GM10248 (cell line): ENCODE measurements around the gene OOSP1.

ENCODE experiments used
- CTCF ChIA-PET: fragments of 300-600 bp; sonication (Branson Sonifier 250); formaldehyde crosslinking; extraction: SDS; loops from one replicate; lab custom pipeline; 2021; ENCODE audit warnings: antibody characterized with exemption; lab: Yijun Ruan, JAX
- POLR2A ChIA-PET: fragments of 350-650 bp; sonication (Branson Sonifier 250); formaldehyde crosslinking; extraction: SDS; loops from one replicate; lab custom pipeline; 2020; ENCODE audit warnings: antibody characterized with exemption; lab: Yijun Ruan, JAX
- DNase-seq: peaks from one replicate; pipeline ENCODE4 v3.0.0; 2012; ENCODE audit errors: extremely low spot score
- TF ChIP-seq, protein P1 (sequence below): IDR thresholded peaks from 2 replicates; pipeline ENCODE4 v1.5.1; 2012; ENCODE audit warnings: mild to moderate bottlenecking, low read depth; ENCODE audit errors: extremely low read depth, missing control alignments, control extremely low read depth

OOSP1 gene

GRCh38 chr11:59983212-59983611 lies 45.0 kb downstream of the OOSP1 start:
- CTCF ChIA-PET, result interaction anchor here (1.1 to 1.4 kb wide), 3 partner anchors 12 to 48 kb away, joined by 3 read pairs; no protein-coding TSS in a partner anchor
- TF ChIP-seq, protein P1, sequence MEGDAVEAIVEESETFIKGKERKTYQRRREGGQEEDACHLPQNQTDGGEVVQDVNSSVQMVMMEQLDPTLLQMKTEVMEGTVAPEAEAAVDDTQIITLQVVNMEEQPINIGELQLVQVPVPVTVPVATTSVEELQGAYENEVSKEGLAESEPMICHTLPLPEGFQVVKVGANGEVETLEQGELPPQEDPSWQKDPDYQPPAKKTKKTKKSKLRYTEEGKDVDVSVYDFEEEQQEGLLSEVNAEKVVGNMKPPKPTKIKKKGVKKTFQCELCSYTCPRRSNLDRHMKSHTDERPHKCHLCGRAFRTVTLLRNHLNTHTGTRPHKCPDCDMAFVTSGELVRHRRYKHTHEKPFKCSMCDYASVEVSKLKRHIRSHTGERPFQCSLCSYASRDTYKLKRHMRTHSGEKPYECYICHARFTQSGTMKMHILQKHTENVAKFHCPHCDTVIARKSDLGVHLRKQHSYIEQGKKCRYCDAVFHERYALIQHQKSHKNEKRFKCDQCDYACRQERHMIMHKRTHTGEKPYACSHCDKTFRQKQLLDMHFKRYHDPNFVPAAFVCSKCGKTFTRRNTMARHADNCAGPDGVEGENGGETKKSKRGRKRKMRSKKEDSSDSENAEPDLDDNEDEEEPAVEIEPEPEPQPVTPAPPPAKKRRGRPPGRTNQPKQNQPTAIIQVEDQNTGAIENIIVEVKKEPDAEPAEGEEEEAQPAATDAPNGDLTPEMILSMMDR, result no peak
- no peak for DNase-seq
- POLR2A ChIA-PET, result no interaction called here

- no peak for DNase-seq
- TF ChIP-seq, protein P1, result no peak
- ChIA-PET POLR2A (no interaction called here), CTCF (interaction anchor here (1.2 kb wide), 1 partner anchor 11 kb away, joined by 3 read pairs; no protein-coding TSS in a partner anchor)
Observed at GRCh38 chr11:59984368-59984767, 46.1 kb downstream of the OOSP1 start.

- TF ChIP-seq, protein P1, result no peak
- ChIA-PET POLR2A (no interaction called here), CTCF (no interaction called here)
- DNase-seq, result no peak
Observed at GRCh38 chr11:59990421-59990820, 52.2 kb downstream of the OOSP1 start.

DNA sequence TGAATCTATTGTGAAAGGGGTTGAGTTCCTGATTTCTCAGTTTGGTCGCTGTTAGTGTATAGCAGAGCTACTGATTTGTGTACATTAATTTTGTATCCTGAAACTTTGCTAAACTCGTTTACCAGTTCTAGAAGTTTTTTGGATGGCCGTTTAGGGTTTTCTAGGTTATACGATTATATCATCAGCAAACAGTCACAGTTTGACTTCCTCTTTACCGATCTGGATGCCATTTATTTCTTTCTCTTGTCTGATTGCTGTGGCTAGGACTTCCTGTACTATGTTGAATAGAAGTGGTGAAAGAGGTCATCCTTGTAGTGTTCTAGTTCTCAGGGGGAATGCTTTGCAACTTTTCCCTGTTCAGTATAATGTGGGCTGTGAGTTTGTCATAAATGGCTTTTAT lies 54.2 kb downstream of the OOSP1 start:
- ChIA-PET CTCF (no interaction called here), POLR2A (no interaction called here)
- TF ChIP-seq, protein P1, result no peak
- no peak for DNase-seq

DNA sequence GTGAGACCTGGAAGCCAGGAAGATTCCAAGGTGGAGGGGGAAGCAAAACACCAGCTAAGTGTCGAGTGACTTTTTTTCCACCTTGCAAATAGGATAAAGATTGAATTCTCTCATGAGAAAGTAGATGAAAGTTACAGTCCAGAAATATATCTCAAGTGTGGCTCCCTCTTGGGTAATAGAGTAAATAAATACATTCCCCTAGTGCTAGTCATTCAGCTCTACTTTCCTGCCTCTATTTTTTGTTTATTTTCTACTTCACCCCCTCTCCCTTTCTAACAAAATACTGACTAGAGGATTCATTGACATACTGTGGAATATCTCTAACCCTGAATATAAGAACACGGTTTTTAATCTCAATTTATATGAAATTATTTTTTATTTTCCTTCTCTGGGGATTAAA lies 59.6 kb downstream of the OOSP1 start:
- no peak for DNase-seq
- ChIA-PET POLR2A (no interaction called here), CTCF (interaction anchor here (1.7 kb wide), 1 partner anchor 10 kb away, joined by 5 read pairs; no protein-coding TSS in a partner anchor)
- TF ChIP-seq, protein P1, result no peak

GRCh38 chr11:59999691-60000090 lies 61.5 kb downstream of the OOSP1 start:
- ChIA-PET CTCF (no interaction called here), POLR2A (no interaction called here)
- TF ChIP-seq, protein P1, result no peak
- DNase-seq, result no peak

- no peak for DNase-seq
- TF ChIP-seq, protein P1, result no peak
- ChIA-PET CTCF (interaction anchor here (1.6 to 2.0 kb wide), 2 partner anchors 10 to 31 kb away, joined by 3 to 5 read pairs; no protein-coding TSS in a partner anchor), POLR2A (no interaction called here)
Observed at GRCh38 chr11:60003729-60004128, 65.5 kb downstream of the OOSP1 start.
